IPS-18c (cell line): ENCODE data around the gene TAF4B.
"Not testable (repeated sequence)": the region's sequence is repeated elsewhere in the genome, so short reads cannot be mapped to it uniquely, and the experiment has no call there.

ENCODE experiments used
- H3K4me3 ChIP-seq: 2 replicates; pipeline ENCODE4 v1.7.0; 2013; ENCODE audit warnings: low read depth, mild to moderate bottlenecking, low read length, moderate library complexity; ENCODE audit not compliant: insufficient read depth
- H3K9me3 ChIP-seq: one replicate; pipeline ENCODE4 v1.6.1; 2013; ENCODE audit warnings: mild to moderate bottlenecking, low read length, moderate library complexity; ENCODE audit not compliant: control insufficient read depth, insufficient read depth

TAF4B gene

GRCh38 chr18:26277374-26277773 is 51.1 kb downstream of the TAF4B start:
- H3K9me3 ChIP-seq: no peaks in the 10 kb centered on the region
- no peak overlapping the region for H3K4me3 ChIP-seq

- H3K4me3 ChIP-seq: no peak overlapping the region
- H3K9me3 ChIP-seq: no peaks in the 10 kb centered on the region
These were observed 53.2 kb downstream of the TAF4B start for GRCh38 chr18:26279428-26279827.

- H3K9me3 ChIP-seq: no peaks in the 10 kb centered on the region
- H3K4me3 ChIP-seq: no peak overlapping the region
These were observed 59.8 kb downstream of the TAF4B start for GRCh38 chr18:26286008-26286407.

GRCh38 chr18:26287644-26288043 is 61.4 kb downstream of the TAF4B start:
- no peaks in the 10 kb centered on the region for H3K9me3 ChIP-seq
- H3K4me3 ChIP-seq: no peak overlapping the region

GRCh38 chr18:26290385-26290784 is 64.1 kb downstream of the TAF4B start:
- Histone ChIP-seq H3K4me3 (no peak overlapping the region), H3K9me3 (no peaks in the 10 kb centered on the region)

GRCh38 chr18:26293982-26294381 is 67.7 kb downstream of the TAF4B start:
- Histone ChIP-seq H3K4me3 (no peak overlapping the region), H3K9me3 (no peaks in the 10 kb centered on the region)

GRCh38 chr18:26298107-26298506 is 71.9 kb downstream of the TAF4B start:
- no peak overlapping the region for H3K4me3 ChIP-seq
- no peaks in the 10 kb centered on the region for H3K9me3 ChIP-seq

GRCh38 chr18:26301681-26302080 is 75.4 kb downstream of the TAF4B start:
- Histone ChIP-seq H3K4me3 (no peak overlapping the region), H3K9me3 (no peaks in the 10 kb centered on the region)

GRCh38 chr18:26303222-26303621 is 77.0 kb downstream of the TAF4B start:
- H3K9me3 ChIP-seq, H3K4me3 ChIP-seq: not testable (repeated sequence)

GRCh38 chr18:26304511-26304910 is 78.3 kb downstream of the TAF4B start:
- H3K9me3 ChIP-seq: no peaks in the 10 kb centered on the region
- no peak overlapping the region for H3K4me3 ChIP-seq

- Histone ChIP-seq H3K4me3 (no peak overlapping the region), H3K9me3 (no peaks in the 10 kb centered on the region)
These were observed 81.0 kb downstream of the TAF4B start for GRCh38 chr18:26307161-26307773.

- Histone ChIP-seq H3K9me3 (no peaks in the 10 kb centered on the region), H3K4me3 (no peak overlapping the region)
These were observed 83.0 kb downstream of the TAF4B start for GRCh38 chr18:26309281-26309680.

- Histone ChIP-seq H3K9me3 (no peaks in the 10 kb centered on the region), H3K4me3 (no peak overlapping the region)
These were observed 86.0 kb downstream of the TAF4B start for GRCh38 chr18:26312199-26312598.

- no peaks in the 10 kb centered on the region for H3K9me3 ChIP-seq
- no peak overlapping the region for H3K4me3 ChIP-seq
These were observed 91.2 kb downstream of the TAF4B start for GRCh38 chr18:26317398-26317797.

- Histone ChIP-seq H3K9me3 (no peaks in the 10 kb centered on the region), H3K4me3 (no peak overlapping the region)
These were observed 94.4 kb downstream of the TAF4B start for GRCh38 chr18:26320686-26321085.

- no peaks in the 10 kb centered on the region for H3K9me3 ChIP-seq
These were observed 96.8 kb downstream of the TAF4B start for GRCh38 chr18:26322890-26323653.

GRCh38 chr18:26325771-26326170 is 99.5 kb downstream of the TAF4B start:
- Histone ChIP-seq H3K9me3 (no peaks in the 10 kb centered on the region), H3K4me3 (no peak overlapping the region)

More at GRCh38 chr18:26322890-26323653, 96.8 kb downstream of the TAF4B start:
- H3K4me3 ChIP-seq: no peak overlapping the region

GRCh38 chr18:26327062-26327461 is 100.8 kb downstream of the TAF4B start:
- H3K9me3 ChIP-seq: no peaks in the 10 kb centered on the region
- no peak overlapping the region for H3K4me3 ChIP-seq

GRCh38 chr18:26332991-26333390 is 106.7 kb downstream of the TAF4B start:
- Histone ChIP-seq H3K9me3 (no peaks in the 10 kb centered on the region), H3K4me3 (no peak overlapping the region)
